ENCODE measurements around the gene DCAF12.
A peak's percentile ranks its signal among the peaks of the same experiment; 100 is the strongest.
"Not testable (repeated sequence)": the region's sequence is repeated elsewhere in the genome, so short reads cannot be mapped to it uniquely, and the experiment has no call there.

The DCAF12 gene

DNA sequence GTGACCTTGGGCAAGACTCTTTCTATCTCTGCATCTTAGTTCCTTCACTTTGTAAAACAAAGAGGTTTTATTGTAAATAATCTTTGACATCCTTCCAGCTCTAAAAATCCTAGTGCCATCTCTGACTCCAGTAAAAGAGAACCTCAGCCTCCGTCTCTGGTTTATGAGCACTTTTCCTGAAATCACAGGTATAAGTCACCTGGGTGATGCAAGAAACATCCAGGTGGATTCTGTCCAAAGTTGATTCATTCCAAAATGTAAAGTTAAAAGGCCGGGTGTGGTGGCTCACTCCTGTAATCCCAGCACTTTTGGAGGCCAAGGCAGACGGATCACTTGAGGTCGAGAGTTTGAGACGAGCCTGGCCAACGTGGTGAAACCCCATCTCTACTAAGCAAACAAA is 56.7 kb downstream of the DCAF12 start:
- DNase-seq (ENCODE audit: low spot score): no peak

DNA sequence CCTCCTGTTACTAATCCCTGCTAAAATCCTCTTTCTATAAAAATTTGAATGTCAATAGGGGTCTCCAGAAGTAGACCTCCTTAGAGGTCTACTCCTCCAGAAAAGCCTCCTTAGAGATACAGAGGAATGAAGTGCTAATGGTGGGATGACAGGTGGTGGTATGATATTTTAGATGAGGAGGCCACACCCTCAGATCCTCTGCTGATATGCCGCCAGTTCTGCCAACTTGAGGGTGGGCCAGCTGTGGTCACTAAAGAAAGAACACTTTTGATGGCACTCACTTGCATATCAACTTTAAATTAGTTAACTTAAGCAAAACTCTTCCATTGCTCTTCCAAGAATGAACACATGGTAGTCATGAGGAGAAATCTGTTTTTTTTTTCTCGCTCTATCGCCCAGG is 61.0 kb downstream of the DCAF12 start:
- no peak for DNase-seq (ENCODE audit: low spot score)

DNA sequence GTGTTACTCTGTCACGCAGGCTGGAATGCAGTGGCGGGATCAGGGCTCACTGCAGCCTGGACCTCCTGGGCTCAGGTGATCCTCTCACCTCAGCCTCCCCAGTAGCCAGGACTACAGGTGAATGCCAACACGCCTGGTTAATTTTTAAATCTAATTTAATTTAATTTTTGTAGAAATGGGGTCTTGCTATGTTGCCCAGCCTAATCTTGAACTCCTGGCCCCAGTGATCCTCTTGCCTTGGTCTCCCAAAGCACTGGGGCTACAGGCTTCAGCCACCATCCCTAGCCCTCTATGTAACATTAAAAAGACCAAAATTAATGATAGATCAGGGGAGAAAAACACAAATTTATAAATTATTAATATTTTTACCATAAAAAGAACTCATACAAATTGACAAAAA is 66.5 kb downstream of the DCAF12 start:
- no peak for DNase-seq (ENCODE audit: low spot score)

DNA sequence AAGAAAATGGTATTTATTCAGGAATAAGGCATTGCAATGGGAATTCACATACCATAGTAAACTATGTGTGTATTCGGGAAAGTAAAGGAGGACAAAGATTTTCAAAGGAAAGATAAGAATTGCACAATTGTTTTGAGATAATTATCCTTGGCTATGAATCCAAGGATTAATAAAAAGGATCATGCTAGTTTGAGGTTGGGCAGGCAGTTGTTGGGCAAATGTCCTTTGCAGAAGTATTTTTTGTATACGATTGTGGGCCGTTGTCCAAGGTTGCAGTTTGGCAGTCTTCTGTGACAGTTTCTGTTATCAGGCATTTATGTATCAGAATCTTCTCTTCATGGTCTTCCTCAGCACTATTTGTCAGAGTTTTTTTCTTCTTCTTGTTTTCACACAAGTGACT is 67.2 kb downstream of the DCAF12 start:
- DNase-seq (ENCODE audit: low spot score): no peak

DNA sequence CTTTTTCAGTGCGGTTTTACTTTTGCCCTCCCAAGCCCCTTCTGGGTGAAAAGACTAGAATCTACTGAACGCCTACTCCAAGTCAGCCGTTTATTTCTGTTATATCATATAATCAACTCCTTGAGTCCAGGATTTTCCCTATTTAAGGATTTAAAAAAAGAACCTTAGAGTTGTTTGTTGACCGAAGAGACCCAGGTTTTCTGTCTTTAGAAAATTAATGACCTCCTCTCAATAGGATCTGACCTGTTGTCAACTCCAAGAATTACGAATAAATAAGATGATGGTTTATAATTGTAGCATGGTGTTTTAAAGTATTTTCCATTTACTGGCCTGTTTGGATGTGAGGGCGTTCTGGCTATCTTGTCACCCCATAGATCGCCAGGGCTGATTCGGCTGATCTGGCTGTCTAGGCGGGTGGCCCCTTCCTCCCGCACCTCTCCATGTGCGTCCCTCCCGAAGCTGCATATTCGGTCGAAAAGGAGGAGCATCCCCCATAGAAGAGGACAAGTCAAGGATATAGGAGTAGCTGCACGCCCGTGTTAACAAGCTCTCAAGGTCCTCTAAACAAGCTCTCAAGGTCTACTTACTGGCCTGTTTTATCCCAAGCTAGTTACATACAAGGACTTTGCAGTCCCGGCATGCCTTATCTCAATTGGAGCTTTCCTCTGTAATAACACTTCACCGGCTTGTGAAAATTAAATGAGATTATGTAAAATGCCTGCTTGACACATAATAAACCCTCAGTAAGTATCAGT is 76.7 kb downstream of the DCAF12 start:
- no peak for DNase-seq (ENCODE audit: low spot score)

DNA sequence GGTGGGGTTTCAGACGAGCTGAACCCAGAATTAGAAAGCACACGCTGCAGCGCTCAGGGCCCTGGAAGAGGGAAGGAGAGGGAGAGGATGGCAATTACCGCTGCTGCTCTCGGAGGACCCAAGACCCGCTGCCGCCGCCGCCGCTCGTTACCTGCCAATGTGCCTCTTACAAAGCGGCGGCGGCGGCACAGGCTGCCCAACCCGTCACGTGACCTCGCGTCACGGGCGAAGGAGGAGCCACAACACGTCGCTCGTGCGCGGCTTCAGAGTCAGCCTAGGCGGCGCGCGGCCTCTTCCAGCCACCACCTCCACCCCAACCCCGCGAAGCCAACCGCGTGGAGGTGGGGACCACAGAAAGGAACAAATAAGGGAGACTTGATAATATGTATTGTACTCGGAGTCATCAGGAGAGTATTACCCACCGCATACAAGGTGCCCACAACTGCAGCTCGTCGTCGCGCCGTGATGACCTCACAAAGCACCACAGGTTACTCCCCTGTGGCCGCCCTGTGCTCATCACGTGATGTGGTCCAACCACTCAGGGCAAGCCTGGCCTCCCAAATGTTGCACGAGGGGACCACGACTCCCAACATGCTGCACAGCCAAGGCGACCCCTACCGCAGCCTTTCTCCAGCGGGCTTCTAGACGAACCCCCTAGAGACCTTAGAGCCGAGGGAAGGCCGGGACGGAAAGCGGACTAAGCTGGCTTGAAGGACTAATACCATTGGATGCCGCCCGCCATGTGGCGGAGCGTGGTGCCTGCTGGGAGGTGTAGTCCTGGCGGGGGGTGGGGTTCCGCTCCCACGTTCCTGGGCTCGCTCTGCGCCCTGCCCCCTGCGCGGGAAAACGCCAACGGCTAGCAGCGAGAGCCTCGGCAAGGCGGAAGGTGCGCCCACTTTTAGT is 77.5 kb downstream of the DCAF12 start, which contains the start of gene UBAP2:
UBAP2 (minus strand) TSS at position 161 of the 903 bp plus-strand sequence. CDS start 31,739 bp downstream, outside the sequence.
- DNase-seq (ENCODE audit: low spot score): peak; percentile 99

DNA sequence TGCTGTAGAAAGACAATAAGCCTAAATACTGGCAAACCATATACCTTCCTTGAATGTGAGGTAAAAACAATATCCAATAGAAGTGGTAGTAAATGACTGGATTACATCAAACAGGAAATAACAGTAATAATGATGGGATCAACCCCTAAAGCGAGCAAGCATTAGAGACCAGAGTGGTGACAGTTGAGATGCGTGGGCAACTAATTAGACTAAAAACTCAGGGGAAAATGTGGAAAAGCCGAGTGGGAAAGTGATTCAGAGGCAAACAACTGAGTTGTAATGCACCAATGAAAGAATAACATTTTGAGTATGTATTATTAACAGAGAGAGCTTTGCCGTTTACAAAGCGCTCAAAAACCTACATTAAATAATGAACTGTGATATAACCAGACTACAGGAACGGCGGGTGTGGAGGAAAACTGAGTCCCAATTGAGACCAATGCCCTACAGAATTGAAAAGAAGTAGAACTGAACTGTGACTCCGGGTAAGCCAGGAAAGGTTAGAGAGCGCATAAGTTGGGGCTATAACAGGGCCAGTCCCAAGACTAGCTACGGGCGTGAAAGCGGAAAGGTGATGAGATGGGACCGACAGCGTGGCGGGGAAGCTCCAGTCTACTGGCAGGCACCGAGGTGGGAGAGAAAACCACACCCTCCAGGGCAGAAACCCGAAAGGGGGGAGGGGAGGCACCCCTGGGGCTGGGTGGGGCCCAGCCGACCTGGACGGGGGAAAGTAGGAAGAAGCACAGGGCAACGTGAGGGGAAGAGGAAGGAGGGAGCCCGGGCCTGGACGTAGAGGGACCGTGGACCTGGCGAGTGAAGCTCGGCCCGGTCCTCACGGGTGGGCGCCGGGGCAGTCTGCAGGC is 78.4 kb downstream of the DCAF12 start:
- DNase-seq (ENCODE audit: low spot score): peak; percentile 77

DNA sequence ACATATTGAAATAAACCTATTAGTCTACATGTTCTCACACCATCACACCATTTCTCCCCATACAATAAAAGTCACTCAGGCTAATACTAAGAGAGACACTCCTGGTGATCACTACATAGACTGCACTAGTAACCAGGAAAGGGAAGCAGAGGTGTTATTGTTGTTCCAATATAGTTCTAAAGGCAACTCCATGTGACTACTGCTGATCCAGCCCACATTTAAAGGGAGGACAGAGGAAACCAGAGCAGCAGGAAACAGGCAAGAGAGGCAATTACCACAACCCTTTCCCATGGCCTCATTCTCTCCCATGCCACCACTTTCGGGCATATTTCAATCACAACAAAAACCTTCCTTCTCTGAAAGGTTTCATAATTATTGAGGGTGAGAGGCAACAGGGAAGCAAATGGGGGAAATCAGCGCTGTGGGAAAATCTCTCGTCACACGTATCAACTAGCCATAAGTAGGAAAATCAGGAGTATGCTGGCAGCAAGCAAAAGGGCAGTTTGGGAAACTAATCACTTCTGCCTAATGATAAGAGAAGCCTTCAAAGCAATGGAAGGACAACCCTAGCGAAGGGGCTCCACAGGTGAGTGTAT is 79.6 kb downstream of the DCAF12 start:
- DNase-seq (ENCODE audit: low spot score): no peak

DNA sequence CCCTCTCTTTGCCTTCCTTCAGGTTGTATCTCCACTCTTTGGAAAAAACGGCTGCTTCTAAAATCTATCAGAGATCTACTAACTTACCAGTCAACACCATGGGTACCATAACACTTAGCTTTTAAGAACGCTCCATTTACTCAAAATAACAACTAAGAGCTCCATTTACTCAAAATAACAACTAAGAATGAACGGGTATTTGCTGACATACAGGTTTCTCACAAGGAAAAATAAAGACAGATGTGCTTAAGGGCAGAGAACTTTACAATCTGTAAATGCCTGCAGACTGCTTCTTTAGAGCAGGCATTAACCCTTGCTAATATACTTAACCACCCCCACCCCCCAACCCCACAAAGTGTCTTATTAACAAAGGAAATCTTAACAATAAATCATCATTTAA is 80.6 kb downstream of the DCAF12 start:
- no peak for DNase-seq (ENCODE audit: low spot score)

DNA sequence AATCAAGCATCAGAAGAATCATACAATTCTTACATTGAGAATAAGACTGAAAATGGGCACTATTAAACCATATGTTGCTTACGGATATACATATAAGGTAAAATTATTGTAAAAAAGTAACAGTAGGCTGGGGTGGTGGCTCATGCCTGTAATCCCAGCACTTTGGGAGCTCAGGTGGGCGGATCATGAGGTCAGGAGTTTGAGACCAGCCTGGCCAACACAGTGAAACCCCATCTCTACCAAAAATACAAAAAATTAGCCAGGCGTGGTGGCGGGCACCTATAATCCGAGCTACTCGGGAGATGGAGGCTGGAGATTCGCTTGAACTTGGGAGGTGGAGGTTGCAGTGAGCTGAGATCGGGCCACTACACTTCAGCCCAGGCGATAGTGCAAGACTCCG is 84.4 kb downstream of the DCAF12 start:
- DNase-seq (ENCODE audit: low spot score): not testable (repeated sequence)

DNA sequence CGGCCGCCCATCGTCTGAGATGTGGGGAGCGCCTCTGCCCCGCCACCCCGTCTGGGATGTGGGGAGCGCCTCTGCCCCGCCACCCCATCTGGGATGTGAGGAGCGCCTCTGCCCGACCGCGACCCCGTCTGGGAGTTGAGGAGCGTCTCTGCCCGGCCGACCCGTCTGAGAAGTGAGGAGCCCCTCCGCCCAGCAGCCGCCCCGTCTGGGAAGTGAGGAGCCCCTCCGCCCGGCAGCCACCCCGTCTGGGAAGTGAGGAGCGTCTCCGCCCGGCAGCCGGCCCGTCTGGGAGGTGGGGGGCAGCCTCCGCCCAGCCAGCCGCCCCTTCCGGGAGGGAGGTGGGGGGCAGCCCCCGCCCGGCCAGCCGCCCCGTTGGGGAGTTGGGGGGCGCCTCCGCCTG is 87.6 kb downstream of the DCAF12 start:
- not testable (repeated sequence) for DNase-seq (ENCODE audit: low spot score)

DNA sequence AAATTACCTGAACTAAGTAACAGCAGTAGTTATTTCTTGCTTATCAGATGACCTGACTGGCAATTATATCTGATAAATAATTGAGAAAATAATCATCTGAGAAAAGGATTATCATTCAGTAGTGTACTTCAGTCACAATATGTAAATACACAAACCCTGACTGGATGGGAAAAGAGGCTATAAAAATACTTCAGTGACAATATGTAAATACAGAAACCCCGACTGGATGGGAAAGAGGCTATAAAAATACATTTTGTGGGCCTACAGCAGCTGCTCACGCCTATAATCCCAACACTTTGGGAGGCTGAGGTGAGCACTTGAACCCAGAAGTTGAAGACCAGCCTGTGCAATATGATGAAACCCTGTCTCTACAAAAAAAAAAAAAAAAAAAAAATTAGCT is 88.9 kb downstream of the DCAF12 start:
- DNase-seq (ENCODE audit: low spot score): no peak

DNA sequence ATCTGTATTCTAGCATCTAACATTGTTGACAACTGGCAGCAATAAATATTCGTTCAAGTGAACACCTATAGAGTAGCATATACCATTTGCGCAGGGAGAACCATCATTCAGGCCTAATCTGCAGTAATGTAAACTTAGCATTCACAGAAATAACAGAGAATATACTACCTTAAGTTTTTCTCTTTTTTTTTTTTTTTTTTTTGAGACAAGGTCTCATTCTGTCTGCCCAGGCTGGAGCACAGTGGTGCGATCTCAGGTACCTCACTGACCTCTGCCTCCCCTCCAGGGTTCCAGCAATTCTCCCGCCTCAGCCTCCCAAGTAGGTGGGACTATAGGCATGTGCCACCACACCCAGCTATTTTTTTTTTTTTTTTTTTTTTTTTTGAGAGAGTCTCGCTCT is 89.9 kb downstream of the DCAF12 start:
- no peak for DNase-seq (ENCODE audit: low spot score)

Measured in hematopoietic multipotent progenitor cell treated with erythropoietin and hydrocortisone succinate and interleukin-3 and kit ligand, for 17 days (in vitro differentiated cells).